CD14-positive monocyte (primary cell): Measurements from ENCODE around the gene SEC24B. TPM values are rescaled to one million over a fixed set of nuclear protein-coding genes. Genes with fewer than 3 reads are reported as not detected.

ENCODE experiments used
- DNase-seq, 3 donors: peaks; one replicate each; pipeline ENCODE4 v3.0.0-alpha.2; 2011 to 2022
- H2AFZ ChIP-seq: 2 replicates; pipeline ENCODE4 v1.6.0; 2012; ENCODE audit warnings: mild to moderate bottlenecking, low read depth, low read length, inconsistent platforms; ENCODE audit not compliant: insufficient read depth, poor library complexity, severe bottlenecking
- H3K27ac ChIP-seq, 2 donors: 1 replicate in 1 of 2; 2 replicates in 1 of 2; pipeline ENCODE4 v1.5.1; 2012 to 2013; ENCODE audit warnings: low read length in 2 of 2, control low read depth in 1 of 2, inconsistent platforms in 1 of 2, low read depth in 1 of 2, mild to moderate bottlenecking in 1 of 2
- H3K27me3 ChIP-seq, 2 donors: one replicate each; pipeline versions ENCODE4 v1.6.0 to v1.6.1; 2011 to 2013; ENCODE audit warnings: low read length in 2 of 2; ENCODE audit not compliant: control insufficient read depth in 2 of 2, insufficient read depth in 2 of 2
- H3K36me3 ChIP-seq, 2 donors: replicated peaks in 1 of 2; 1 replicate in 1 of 2; 2 replicates in 1 of 2; pipeline versions ENCODE4 v1.5.1 to v1.6.1; 2012 to 2013; ENCODE audit warnings: low read length in 2 of 2, control low read depth in 1 of 2, inconsistent platforms in 1 of 2, mild to moderate bottlenecking in 1 of 2; ENCODE audit not compliant: insufficient read depth in 2 of 2, control insufficient read depth in 1 of 2
- H3K4me1 ChIP-seq, 2 donors: 1 replicate in 1 of 2; 2 replicates in 1 of 2; pipeline versions ENCODE4 v1.5.1 to v1.6.1; 2012 to 2013; ENCODE audit warnings: low read length in 2 of 2, control low read depth in 1 of 2, inconsistent platforms in 1 of 2, mild to moderate bottlenecking in 1 of 2, moderate library complexity in 1 of 2; ENCODE audit not compliant: insufficient read depth in 2 of 2, control insufficient read depth in 1 of 2
- H3K4me2 ChIP-seq: replicated peaks from 2 replicates; pipeline ENCODE3; 2012; ENCODE audit warnings: low read length, moderate library complexity, mild to moderate bottlenecking; ENCODE audit not compliant: poor library complexity, severe bottlenecking; ENCODE audit errors: extremely low read depth
- H3K4me3 ChIP-seq, 3 experiments: fragments of 200-600 bp in 1 of 3; sonication (generic) in 1 of 3; replicated peaks in 1 of 3; 1 replicate in 2 of 3; 2 replicates in 1 of 3; pipeline ENCODE4 v1.5.1; 2011 to 2013; ENCODE audit warnings: low read length in 3 of 3, mild to moderate bottlenecking in 3 of 3, control low read depth in 2 of 3, low read depth in 2 of 3, inconsistent platforms in 1 of 3, moderate library complexity in 1 of 3
- H3K79me2 ChIP-seq: 2 replicates; pipeline ENCODE4 v1.6.0; 2012; ENCODE audit warnings: mild to moderate bottlenecking, control low read depth, inconsistent platforms, low read length, moderate library complexity; ENCODE audit not compliant: insufficient read depth
- H3K9ac ChIP-seq: 2 replicates; pipeline ENCODE4 v1.6.0; 2017; ENCODE audit warnings: low read length, mild to moderate bottlenecking; ENCODE audit not compliant: insufficient read depth, poor library complexity, severe bottlenecking
- H3K9me3 ChIP-seq, 2 donors: replicated peaks in 1 of 2; 1 replicate in 1 of 2; 2 replicates in 1 of 2; pipeline versions ENCODE4 v1.5.1 to v1.6.1; 2012 to 2013; ENCODE audit warnings: low read length in 2 of 2, control low read depth in 1 of 2; ENCODE audit not compliant: control insufficient read depth in 1 of 2, insufficient read depth in 1 of 2
- H4K20me1 ChIP-seq: 2 replicates; pipeline ENCODE4 v1.6.0; 2012; ENCODE audit warnings: mild to moderate bottlenecking, low read length, control low read depth, moderate library complexity; ENCODE audit not compliant: insufficient read depth
- H3K27ac Mint-ChIP-seq, 7 donors: one replicate each; pipeline ENCODE4 v1.8.0; 2020; ENCODE audit warnings: mild to moderate bottlenecking in 7 of 7, mixed read lengths in 7 of 7, moderate library complexity in 6 of 7, inconsistent platforms in 2 of 7
- H3K27me3 Mint-ChIP-seq, 3 donors: one replicate each; pipeline ENCODE4 v1.8.0; 2021 to 2022; ENCODE audit warnings: low read depth in 3 of 3, mild to moderate bottlenecking in 3 of 3, mixed read lengths in 3 of 3, moderate library complexity in 3 of 3, inconsistent platforms in 1 of 3
- H3K36me3 Mint-ChIP-seq, 2 donors: one replicate each; pipeline ENCODE4 v1.8.0; 2020; ENCODE audit warnings: mixed read lengths in 2 of 2, inconsistent platforms in 1 of 2, mild to moderate bottlenecking in 1 of 2
- H3K4me1 Mint-ChIP-seq: one replicate; pipeline ENCODE4 v1.8.0; 2020; ENCODE audit warnings: mild to moderate bottlenecking, mixed read lengths
- H3K4me3 Mint-ChIP-seq, 2 donors: one replicate each; pipeline ENCODE4 v1.8.0; 2020; ENCODE audit warnings: mild to moderate bottlenecking in 2 of 2, mixed read lengths in 2 of 2, moderate library complexity in 1 of 2
- H3K9me3 Mint-ChIP-seq, 7 donors: one replicate each; pipeline ENCODE4 v1.8.0; 2020 to 2022; ENCODE audit warnings: mixed read lengths in 7 of 7, mild to moderate bottlenecking in 6 of 7, moderate library complexity in 6 of 7, inconsistent platforms in 2 of 7
- CTCF ChIP-seq: fragments of 200-600 bp; IDR thresholded peaks from one replicate; pipeline ENCODE4 v1.8.0; 2022; ENCODE audit warnings: antibody characterized with exemption, mild to moderate bottlenecking
- WGBS: methylation state at CpG from one replicate; pipeline ENCODE4 v1.1.5; 2013; ENCODE audit warnings: missing lambda C conversion rate; ENCODE audit not compliant: insufficient coverage; 5-methylcytosine and 5-hydroxymethylcytosine counted together
- intact Hi-C, 2 donors: fragments of 100-400 bp; cut with micrococcal nuclease; formaldehyde crosslinking; loops; one replicate each; pipeline versions ENCODE4 v1.15.0 to v1.15.1; 2023
- polyA plus RNA-seq, 3 donors: library from polyadenylated mRNA; depleted of rRNA in 1 of 3; unstranded in 2 of 3; stranded (reverse) in 1 of 3; fragments of 300-500 nt in 2 of 3; fragments of >200 nt in 1 of 3; fragmentation: Illumina TruSeq in 2 of 3; gene quantifications; 1 replicate in 2 of 3; 2 replicates in 1 of 3; pipeline ENCODE4 v1.2.3, GENCODE V29; 2012 to 2021

Gene SEC24B
- polyA plus RNA-seq, 3 donors = 8.0 to 27.4 (median 11.8) TPM

- Mint-ChIP-seq H3K4me1 (no peaks in the 10 kb centered on the region), H3K9me3 (no peaks in the 10 kb centered on the region), H3K4me3 (no peak overlapping the region), H3K36me3 (peaks cover 55 to 86% of the 10 kb centered on the region in 2 donors), H3K27ac (no peak overlapping the region), H3K27me3 (no peaks in the 10 kb centered on the region)
- H4K20me1 ChIP-seq = peaks cover 4% of the 10 kb centered on the region
- no peak overlapping the region for H3K4me3 ChIP-seq
- H3K79me2 ChIP-seq = no peaks in the 10 kb centered on the region
- peak overlapping the region in 1 of 2 donors; percentile 16 for H3K27ac ChIP-seq
- H2AFZ ChIP-seq = no peak overlapping the region
- no peak for TF ChIP-seq CTCF
- H3K27me3 ChIP-seq = no peaks in the 10 kb centered on the region
- H3K4me2 ChIP-seq = no peak overlapping the region
- DNase-seq = no peak
- H3K9ac ChIP-seq = no peak overlapping the region
- H3K4me1 ChIP-seq = no peaks in the 10 kb centered on the region
- H3K36me3 ChIP-seq = peaks cover 70 to 100% of the 10 kb centered on the region in 2 donors
- H3K9me3 ChIP-seq = no peaks in the 10 kb centered on the region
- intact Hi-C loops = no loop called here
Observed at GRCh38 chr4:109497511-109497910, 63.9 kb downstream of the SEC24B start.

GRCh38 chr4:109499513-109499912 lies 65.9 kb downstream of the SEC24B start:
- H3K4me3 Mint-ChIP-seq = no peak overlapping the region
- peaks cover 76 to 93% of the 10 kb centered on the region in 2 donors for H3K36me3 ChIP-seq
- peaks cover 60 to 87% of the 10 kb centered on the region in 2 donors for H3K36me3 Mint-ChIP-seq

More at GRCh38 chr4:109499513-109499912, 65.9 kb downstream of the SEC24B start:
- Histone ChIP-seq H3K9ac (no peak overlapping the region), H3K4me3 (no peak overlapping the region), H2AFZ (no peak overlapping the region), H3K4me2 (no peak overlapping the region), H3K27me3 (no peaks in the 10 kb centered on the region), H3K4me1 (no peaks in the 10 kb centered on the region), H3K27ac (no peak overlapping the region), H3K79me2 (no peaks in the 10 kb centered on the region), H3K9me3 (no peaks in the 10 kb centered on the region), H4K20me1 (peaks cover 6% of the 10 kb centered on the region)
- DNase-seq = no peak
- WGBS = no CpG with 5 or more reads among the region's 2 CpGs
- intact Hi-C loops = no loop called here
- H3K27me3 Mint-ChIP-seq = no peaks in the 10 kb centered on the region
- no peak for TF ChIP-seq CTCF
- H3K27ac Mint-ChIP-seq = no peak overlapping the region
- no peaks in the 10 kb centered on the region for H3K9me3 Mint-ChIP-seq
- H3K4me1 Mint-ChIP-seq = no peaks in the 10 kb centered on the region
